ENCODE measurements around the gene CHRDL2.

Gene CHRDL2

DNA sequence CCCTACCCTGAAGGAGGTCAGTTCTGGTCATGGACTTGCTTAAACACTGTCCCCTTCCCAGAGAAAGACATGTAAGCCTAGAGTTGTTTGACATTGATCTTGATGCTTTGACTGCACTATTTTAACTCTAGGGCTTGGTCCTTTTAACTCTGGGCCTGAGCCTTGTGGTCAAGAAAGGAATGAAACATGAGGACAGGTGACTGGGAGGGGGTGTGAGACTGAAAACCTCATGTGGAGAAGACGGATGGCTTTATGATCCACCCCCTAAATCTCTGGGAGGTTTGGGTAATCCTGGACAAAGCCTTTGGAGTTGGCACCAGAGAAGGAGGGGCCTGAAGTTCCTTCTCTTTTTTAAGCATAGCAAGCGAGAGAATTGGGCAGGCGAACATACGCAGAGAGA is 17.5 kb downstream of the CHRDL2 start:
- H3K4me3 ChIP-seq (ENCODE audit: low read length), result no peak overlapping the region
- DNase-seq (ENCODE audit: low read depth), result no peak
- TF ChIP-seq, protein P1, sequence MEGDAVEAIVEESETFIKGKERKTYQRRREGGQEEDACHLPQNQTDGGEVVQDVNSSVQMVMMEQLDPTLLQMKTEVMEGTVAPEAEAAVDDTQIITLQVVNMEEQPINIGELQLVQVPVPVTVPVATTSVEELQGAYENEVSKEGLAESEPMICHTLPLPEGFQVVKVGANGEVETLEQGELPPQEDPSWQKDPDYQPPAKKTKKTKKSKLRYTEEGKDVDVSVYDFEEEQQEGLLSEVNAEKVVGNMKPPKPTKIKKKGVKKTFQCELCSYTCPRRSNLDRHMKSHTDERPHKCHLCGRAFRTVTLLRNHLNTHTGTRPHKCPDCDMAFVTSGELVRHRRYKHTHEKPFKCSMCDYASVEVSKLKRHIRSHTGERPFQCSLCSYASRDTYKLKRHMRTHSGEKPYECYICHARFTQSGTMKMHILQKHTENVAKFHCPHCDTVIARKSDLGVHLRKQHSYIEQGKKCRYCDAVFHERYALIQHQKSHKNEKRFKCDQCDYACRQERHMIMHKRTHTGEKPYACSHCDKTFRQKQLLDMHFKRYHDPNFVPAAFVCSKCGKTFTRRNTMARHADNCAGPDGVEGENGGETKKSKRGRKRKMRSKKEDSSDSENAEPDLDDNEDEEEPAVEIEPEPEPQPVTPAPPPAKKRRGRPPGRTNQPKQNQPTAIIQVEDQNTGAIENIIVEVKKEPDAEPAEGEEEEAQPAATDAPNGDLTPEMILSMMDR (conservative IDR thresholded peaks at IDR 0.05; ENCODE audit: low read depth, low read length), result no peak

DNA sequence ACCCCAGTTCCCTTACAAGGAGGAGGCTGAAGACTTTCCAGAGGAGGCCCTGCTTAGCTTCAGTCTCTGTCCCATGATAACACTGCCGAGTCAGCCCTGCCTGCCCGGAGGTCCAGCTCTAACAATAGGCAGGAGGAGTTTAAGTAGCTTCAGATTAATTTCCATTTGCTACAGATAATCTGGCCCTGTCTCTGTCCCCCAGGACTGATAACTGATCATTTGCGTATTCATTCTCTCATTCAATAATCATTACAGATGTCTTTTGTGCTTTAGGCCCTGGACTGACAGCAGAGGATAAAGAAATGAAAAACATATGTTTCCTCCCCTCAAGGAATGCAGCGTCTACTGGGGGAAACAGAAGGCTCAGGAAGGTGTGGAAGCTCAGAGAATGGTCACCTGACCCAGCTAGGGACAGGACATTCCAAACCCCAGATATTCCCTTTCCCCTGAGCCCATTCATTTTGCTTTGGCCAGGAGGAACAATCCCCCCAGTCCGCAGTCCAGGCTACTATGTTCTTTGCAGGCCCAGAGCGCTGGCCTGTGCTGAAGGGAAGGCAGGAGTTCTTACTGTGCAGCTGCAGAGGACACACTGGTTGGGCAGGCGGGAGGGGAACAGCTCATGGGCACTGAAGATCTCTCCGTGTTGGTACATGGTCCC is 20.8 kb downstream of the CHRDL2 start:
- H3K4me3 ChIP-seq (ENCODE audit: low read length), result no peak overlapping the region
- DNase-seq (ENCODE audit: low read depth), result no peak
- TF ChIP-seq, protein P1 (conservative IDR thresholded peaks at IDR 0.05; ENCODE audit: low read depth, low read length), result no peak

DNA sequence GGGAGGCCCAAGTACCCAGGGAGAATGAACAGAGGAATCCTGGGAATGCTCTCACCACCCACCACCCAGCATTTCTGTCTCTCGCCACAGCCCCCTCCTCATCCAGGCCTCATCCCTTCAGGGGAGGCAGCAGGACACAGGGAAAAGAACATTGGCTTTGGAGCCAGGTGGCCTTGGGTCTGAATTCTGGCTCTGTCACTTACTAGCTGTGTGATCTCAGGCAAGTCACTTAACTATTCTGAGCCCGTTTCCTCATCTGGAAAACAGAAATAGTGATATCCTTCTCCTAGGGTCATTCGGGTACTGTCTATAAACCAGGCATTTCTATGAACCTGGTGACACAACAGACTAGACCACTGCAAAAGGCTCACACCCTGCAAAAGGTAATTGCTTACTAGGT is 22.1 kb downstream of the CHRDL2 start:
- DNase-seq (ENCODE audit: low read depth), result no peak
- H3K4me3 ChIP-seq (ENCODE audit: low read length), result no peak overlapping the region
- TF ChIP-seq, protein P1 (conservative IDR thresholded peaks at IDR 0.05; ENCODE audit: low read depth, low read length), result no peak

DNA sequence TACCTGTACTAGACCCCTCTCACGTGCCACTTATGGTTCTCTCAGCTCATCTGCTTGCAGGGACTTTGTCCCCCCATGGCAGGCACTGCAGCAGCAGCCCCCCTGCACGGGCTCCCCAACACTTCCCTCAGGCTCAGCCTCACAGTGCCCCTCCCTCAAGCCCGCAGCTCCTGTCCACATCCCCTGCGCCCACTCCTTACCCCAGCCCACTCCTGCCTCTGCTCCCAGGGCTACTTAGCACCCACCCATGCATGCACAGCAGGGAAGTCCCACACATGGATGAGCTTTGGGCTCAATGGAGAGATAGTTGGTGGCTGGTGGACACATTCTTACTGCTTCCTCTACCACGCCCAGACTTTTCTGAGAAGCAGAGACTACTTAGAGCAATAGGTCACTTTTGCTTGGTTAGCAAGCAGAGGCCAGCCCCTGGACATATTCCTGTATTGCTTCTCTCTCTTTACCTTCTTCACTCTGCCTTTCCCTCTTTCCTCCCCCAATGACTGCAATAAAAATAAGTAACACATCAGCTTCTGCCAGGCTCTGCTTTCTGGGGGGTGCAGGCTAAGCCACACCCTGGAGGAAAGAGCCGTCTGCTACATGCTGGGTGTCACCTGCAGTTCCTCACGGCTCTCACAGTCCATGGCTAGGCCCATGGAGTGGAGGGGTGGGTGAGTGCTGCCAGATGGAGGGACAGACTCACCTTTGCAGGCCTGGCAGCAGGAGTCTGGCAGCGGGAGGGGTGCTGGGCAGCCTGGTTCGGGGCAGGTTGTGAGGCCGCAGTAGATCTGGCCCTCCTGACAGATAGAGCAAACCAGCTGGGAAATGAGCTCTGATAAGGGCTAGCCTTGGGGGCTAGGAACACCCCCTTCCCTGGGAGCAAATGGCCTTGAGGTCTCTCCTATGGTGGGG is 23.4 kb downstream of the CHRDL2 start:
- TF ChIP-seq, protein P1 (conservative IDR thresholded peaks at IDR 0.05; ENCODE audit: low read depth, low read length), result no peak
- DNase-seq (ENCODE audit: low read depth), result no peak
- no peak overlapping the region for H3K4me3 ChIP-seq (ENCODE audit: low read length)

DNA sequence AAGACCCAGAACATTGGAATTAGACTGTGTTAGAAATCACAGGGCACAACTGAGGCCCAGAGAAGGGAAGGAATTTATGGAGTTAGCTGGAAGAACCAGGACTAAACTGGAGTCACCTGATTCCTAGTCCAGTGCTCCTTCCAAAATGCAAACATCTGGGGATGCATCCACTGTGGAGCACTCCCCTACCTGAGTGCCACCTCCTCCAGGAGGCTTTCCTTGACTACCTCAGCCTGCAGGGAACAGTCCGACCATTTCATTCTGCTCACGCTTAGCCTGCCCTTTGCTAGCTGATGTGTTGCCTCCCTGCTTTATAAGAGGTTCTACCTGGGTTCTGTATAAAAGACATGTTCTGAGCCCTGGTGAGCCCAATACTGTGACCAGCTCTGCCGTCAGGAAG is 24.0 kb downstream of the CHRDL2 start:
- no peak overlapping the region for H3K4me3 ChIP-seq (ENCODE audit: low read length)
- no peak for DNase-seq (ENCODE audit: low read depth)
- TF ChIP-seq, protein P1 (conservative IDR thresholded peaks at IDR 0.05; ENCODE audit: low read depth, low read length), result no peak

DNA sequence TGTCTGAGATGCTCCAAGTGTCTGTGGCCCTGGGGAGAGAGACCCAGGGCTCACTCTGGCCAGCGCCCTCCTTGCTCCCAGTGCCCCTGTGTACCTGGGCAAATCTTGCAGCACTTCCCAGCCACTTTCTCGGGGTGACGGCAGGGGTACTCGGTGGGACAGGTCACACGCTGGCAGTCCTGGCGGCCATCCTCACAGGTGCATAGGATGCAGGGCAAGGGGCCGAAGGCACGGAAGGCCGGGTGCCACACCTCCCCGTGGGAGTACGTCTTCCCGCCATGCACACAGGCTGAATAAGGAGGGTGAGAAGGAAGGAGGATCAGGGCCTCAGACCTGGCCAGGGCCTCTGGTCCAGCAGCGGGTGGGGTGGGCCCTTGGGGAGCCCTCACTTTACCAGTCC is 28.0 kb downstream of the CHRDL2 start:
- DNase-seq (ENCODE audit: low read depth), result no peak
- no peak overlapping the region for H3K4me3 ChIP-seq (ENCODE audit: low read length)
- TF ChIP-seq, protein P1 (conservative IDR thresholded peaks at IDR 0.05; ENCODE audit: low read depth, low read length), result no peak
